Gastroesophageal sphincter (tissue), 4 donors: ENCODE data around the gene LUC7L. TPM values are rescaled to one million over a fixed set of nuclear protein-coding genes. Genes with fewer than 3 reads are reported as not detected.

Source experiments
- ATAC-seq: fragments of 150-250 bp; one replicate; pipeline ENCODE4 v1.9.1; 2016; ENCODE audit warnings: mild to moderate bottlenecking, moderate library complexity
- H3K27ac ChIP-seq, 4 donors: fragments of 200-600 bp; sonication (generic) in 3 of 4; 1 replicate in 3 of 4; 2 replicates in 1 of 4; pipeline ENCODE4 v1.5.1; 2016 to 2019
- H3K27me3 ChIP-seq: fragments of 200-600 bp; sonication (generic); one replicate; pipeline ENCODE4 v1.5.1; 2019
- H3K36me3 ChIP-seq, 2 donors: fragments of 200-600 bp; sonication (generic); one replicate each; pipeline ENCODE4 v1.5.1; 2019; ENCODE audit warnings: control low read depth in 1 of 2
- H3K4me1 ChIP-seq, 3 donors: fragments of 200-600 bp; sonication (generic); 1 replicate in 2 of 3; 2 replicates in 1 of 3; pipeline ENCODE4 v1.5.1; 2016 to 2019; ENCODE audit warnings: control low read depth in 2 of 3
- H3K4me3 ChIP-seq, 2 donors: fragments of 200-600 bp; sonication (generic); one replicate each; pipeline ENCODE4 v1.5.1; 2019; ENCODE audit warnings: mild to moderate bottlenecking in 1 of 2, moderate library complexity in 1 of 2
- H3K9me3 ChIP-seq, 3 donors: fragments of 200-600 bp; sonication (generic); one replicate each; pipeline ENCODE4 v1.5.1; 2017 to 2019; ENCODE audit warnings: control low read depth in 2 of 3
- CTCF ChIP-seq, 4 experiments: fragments of 200-600 bp in 2 of 4; fragments of 450-650 bp in 2 of 4; sonication (generic) in 1 of 4; IDR thresholded peaks; one replicate each; pipeline ENCODE4 v1.5.1; 2017 to 2019; ENCODE audit warnings: antibody characterized with exemption in 4 of 4, mild to moderate bottlenecking in 2 of 4, moderate library complexity in 2 of 4
- EP300 ChIP-seq: sonication (generic); formaldehyde crosslinking; IDR thresholded peaks from one replicate; pipeline ENCODE4 v1.6.1; 2017; ENCODE audit warnings: antibody characterized with exemption, mild to moderate bottlenecking
- POLR2A ChIP-seq, 2 donors: fragments of 450-650 bp; IDR thresholded peaks; one replicate each; pipeline ENCODE4 v1.6.1; 2017; ENCODE audit warnings: antibody characterized with exemption in 2 of 2, mild to moderate bottlenecking in 2 of 2, moderate library complexity in 1 of 2
- POLR2AphosphoS5 ChIP-seq: sonication (generic); formaldehyde crosslinking; IDR thresholded peaks from one replicate; pipeline ENCODE4 v1.6.1; 2017; ENCODE audit warnings: antibody characterized with exemption
- WGBS, 2 donors: methylation state at CpG; one replicate each; pipeline ENCODE4 v1.1.5; 2018; ENCODE audit warnings: low coverage in 1 of 2; 5-methylcytosine and 5-hydroxymethylcytosine counted together
- total RNA-seq, 4 donors: library from RNA; depleted of rRNA; stranded (reverse); fragments of >200 nt; gene quantifications; one replicate each; pipeline ENCODE4 v1.1.0, GENCODE V29; 2016

Gene LUC7L
- total RNA-seq, 4 donors from 2014 or later = 34.7 to 112 (median 59.6) TPM

GRCh38 chr16:247027-247426 lies 17.8 kb upstream of the LUC7L start:
- peaks cover 0 to 46% of the 10 kb centered on the region in 2 donors for H3K36me3 ChIP-seq
- H3K9me3 ChIP-seq = no peaks in the 10 kb centered on the region
- H3K4me1 ChIP-seq = peaks cover 0 to 17% (median 0%) of the 10 kb centered on the region in 3 donors
- no peak overlapping the region for H3K4me3 ChIP-seq
- WGBS, 2 donors = 89 to 90% methylated on average over 6 to 11 of the region's 12 CpGs
- TF ChIP-seq CTCF (IDR thresholded peaks at IDR 0.05) (no peak), POLR2A (IDR thresholded peaks at IDR 0.05) (no peak), POLR2AphosphoS5 (no peak), EP300 (no peak)
- no peak for ATAC-seq
- H3K27ac ChIP-seq = no peak overlapping the region
- H3K27me3 ChIP-seq = no peaks in the 10 kb centered on the region

GRCh38 chr16:245105-245504 lies 15.9 kb upstream of the LUC7L start:
- TF ChIP-seq EP300 (no peak), POLR2A (IDR thresholded peaks at IDR 0.05) (no peak), POLR2AphosphoS5 (no peak)
- H3K36me3 ChIP-seq = peaks cover 0 to 28% of the 10 kb centered on the region in 2 donors
- WGBS, 2 donors = 75 to 100% methylated on average over 2 of the region's 9 CpGs

GRCh38 chr16:243348-243747 lies 14.1 kb upstream of the LUC7L start:
- H3K27me3 ChIP-seq = no peaks in the 10 kb centered on the region
- ATAC-seq = no peak
- H3K4me1 ChIP-seq = peaks cover 0 to 42% (median 0%) of the 10 kb centered on the region in 3 donors
- H3K36me3 ChIP-seq = peaks cover 0 to 12% of the 10 kb centered on the region in 2 donors
- no peaks in the 10 kb centered on the region for H3K9me3 ChIP-seq
- TF ChIP-seq POLR2AphosphoS5 (no peak), EP300 (no peak), POLR2A (IDR thresholded peaks at IDR 0.05) (no peak), CTCF (IDR thresholded peaks at IDR 0.05) (no peak)
- no peak overlapping the region for H3K4me3 ChIP-seq
- WGBS, 2 donors = 67 to 83% methylated on average over 1 to 4 of the region's 4 CpGs
- peak overlapping the region in 1 of 4 donors; percentile 23 for H3K27ac ChIP-seq

More at GRCh38 chr16:245105-245504, 15.9 kb upstream of the LUC7L start:
- no peak overlapping the region for H3K4me3 ChIP-seq
- no peak overlapping the region for H3K27ac ChIP-seq
- no peak for ATAC-seq
- H3K9me3 ChIP-seq = no peaks in the 10 kb centered on the region
- peaks cover 0 to 36% (median 0%) of the 10 kb centered on the region in 3 donors for H3K4me1 ChIP-seq
- no peaks in the 10 kb centered on the region for H3K27me3 ChIP-seq

- WGBS, 2 donors = 32 to 77% methylated on average over 7 to 10 of the region's 10 CpGs
- ATAC-seq = no peak
- H3K36me3 ChIP-seq = peaks cover 0 to 2% of the 10 kb centered on the region in 2 donors
- no peak overlapping the region for H3K4me3 ChIP-seq
- peak overlapping the region in 3 of 4 donors; percentile 48 to 55 (median 53) for H3K27ac ChIP-seq
- no peaks in the 10 kb centered on the region for H3K9me3 ChIP-seq
- TF ChIP-seq POLR2AphosphoS5 (no peak), POLR2A (IDR thresholded peaks at IDR 0.05) (no peak), EP300 (no peak), CTCF (IDR thresholded peaks at IDR 0.05) (no peak)
- no peaks in the 10 kb centered on the region for H3K27me3 ChIP-seq
- H3K4me1 ChIP-seq = peaks cover 0 to 42% (median 0%) of the 10 kb centered on the region in 3 donors
Observed at GRCh38 chr16:242281-242680, 13.0 kb upstream of the LUC7L start.

- no peaks in the 10 kb centered on the region for H3K9me3 ChIP-seq
- H3K4me1 ChIP-seq = peaks cover 0 to 54% (median 7%) of the 10 kb centered on the region in 3 donors
- H3K4me3 ChIP-seq = no peak overlapping the region
- no peak for ATAC-seq
- no peaks in the 10 kb centered on the region for H3K36me3 ChIP-seq
- no peak for TF ChIP-seq POLR2A (IDR thresholded peaks at IDR 0.05)
- TF ChIP-seq EP300 = no peak
- TF ChIP-seq POLR2AphosphoS5 = no peak
- TF ChIP-seq CTCF (IDR thresholded peaks at IDR 0.05) = no peak
- WGBS, 2 donors = 85 to 100% methylated on average over 1 to 6 of the region's 8 CpGs
- H3K27me3 ChIP-seq = no peaks in the 10 kb centered on the region
- H3K27ac ChIP-seq = peak overlapping the region in 2 of 4 donors; percentile 32 to 60
Observed at GRCh38 chr16:240559-240958, 11.3 kb upstream of the LUC7L start.
